ENCODE results near the gene PAK1.

- TF ChIP-seq, protein P1, sequence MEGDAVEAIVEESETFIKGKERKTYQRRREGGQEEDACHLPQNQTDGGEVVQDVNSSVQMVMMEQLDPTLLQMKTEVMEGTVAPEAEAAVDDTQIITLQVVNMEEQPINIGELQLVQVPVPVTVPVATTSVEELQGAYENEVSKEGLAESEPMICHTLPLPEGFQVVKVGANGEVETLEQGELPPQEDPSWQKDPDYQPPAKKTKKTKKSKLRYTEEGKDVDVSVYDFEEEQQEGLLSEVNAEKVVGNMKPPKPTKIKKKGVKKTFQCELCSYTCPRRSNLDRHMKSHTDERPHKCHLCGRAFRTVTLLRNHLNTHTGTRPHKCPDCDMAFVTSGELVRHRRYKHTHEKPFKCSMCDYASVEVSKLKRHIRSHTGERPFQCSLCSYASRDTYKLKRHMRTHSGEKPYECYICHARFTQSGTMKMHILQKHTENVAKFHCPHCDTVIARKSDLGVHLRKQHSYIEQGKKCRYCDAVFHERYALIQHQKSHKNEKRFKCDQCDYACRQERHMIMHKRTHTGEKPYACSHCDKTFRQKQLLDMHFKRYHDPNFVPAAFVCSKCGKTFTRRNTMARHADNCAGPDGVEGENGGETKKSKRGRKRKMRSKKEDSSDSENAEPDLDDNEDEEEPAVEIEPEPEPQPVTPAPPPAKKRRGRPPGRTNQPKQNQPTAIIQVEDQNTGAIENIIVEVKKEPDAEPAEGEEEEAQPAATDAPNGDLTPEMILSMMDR (IDR thresholded peaks at IDR 0.05; ENCODE audit: insufficient read depth, low read length, poor library complexity, severe bottlenecking), result no peak
- TF ChIP-seq EZH2phosphoT487 (conservative IDR thresholded peaks at IDR 0.05; ENCODE audit: low read length), result no peak
These were observed 18.2 kb downstream of the PAK1 start for GRCh38 chr11:77455740-77456139.

All from SU-DHL-6 (cell line).